ENCODE data around the gene IMPA2.

IMPA2 gene

GRCh38 chr18:12000072-12000659 is 18.9 kb downstream of the IMPA2 start:
- DNase-seq (ENCODE audit: insufficient read length, low spot score) (no peak), FAIRE-seq (no peak)
- TF ChIP-seq POLR2A (IDR thresholded peaks at IDR 0.05; ENCODE audit: low read depth, low read length), result no peak

DNA sequence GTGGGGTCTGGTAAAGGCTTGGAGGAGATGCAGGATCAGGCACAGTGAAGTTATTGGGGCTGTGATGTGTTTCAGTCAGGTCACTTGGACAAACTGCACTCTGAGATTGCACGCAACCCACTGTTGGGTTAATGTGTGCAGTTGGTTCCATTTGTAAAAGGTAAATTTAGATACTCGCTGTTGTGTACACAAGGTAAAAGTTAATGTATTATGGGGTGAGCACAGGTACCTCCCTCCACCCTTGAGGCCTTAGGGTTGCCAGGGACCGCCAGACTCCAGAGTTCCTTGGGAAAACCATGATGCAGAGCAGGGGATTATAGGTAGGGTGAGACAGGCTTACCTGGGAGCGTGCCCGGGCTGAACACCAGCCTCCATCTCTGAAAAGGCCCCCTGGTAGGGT is 20.1 kb downstream of the IMPA2 start:
- FAIRE-seq, result no peak
- DNase-seq (ENCODE audit: insufficient read length, low spot score), result no peak
- no peak for TF ChIP-seq POLR2A (IDR thresholded peaks at IDR 0.05; ENCODE audit: low read depth, low read length)

- DNase-seq (ENCODE audit: insufficient read length, low spot score) (no peak), FAIRE-seq (no peak)
- TF ChIP-seq POLR2A (IDR thresholded peaks at IDR 0.05; ENCODE audit: low read depth, low read length), result no peak
Observed at GRCh38 chr18:12003894-12004293, 22.6 kb downstream of the IMPA2 start.

DNA sequence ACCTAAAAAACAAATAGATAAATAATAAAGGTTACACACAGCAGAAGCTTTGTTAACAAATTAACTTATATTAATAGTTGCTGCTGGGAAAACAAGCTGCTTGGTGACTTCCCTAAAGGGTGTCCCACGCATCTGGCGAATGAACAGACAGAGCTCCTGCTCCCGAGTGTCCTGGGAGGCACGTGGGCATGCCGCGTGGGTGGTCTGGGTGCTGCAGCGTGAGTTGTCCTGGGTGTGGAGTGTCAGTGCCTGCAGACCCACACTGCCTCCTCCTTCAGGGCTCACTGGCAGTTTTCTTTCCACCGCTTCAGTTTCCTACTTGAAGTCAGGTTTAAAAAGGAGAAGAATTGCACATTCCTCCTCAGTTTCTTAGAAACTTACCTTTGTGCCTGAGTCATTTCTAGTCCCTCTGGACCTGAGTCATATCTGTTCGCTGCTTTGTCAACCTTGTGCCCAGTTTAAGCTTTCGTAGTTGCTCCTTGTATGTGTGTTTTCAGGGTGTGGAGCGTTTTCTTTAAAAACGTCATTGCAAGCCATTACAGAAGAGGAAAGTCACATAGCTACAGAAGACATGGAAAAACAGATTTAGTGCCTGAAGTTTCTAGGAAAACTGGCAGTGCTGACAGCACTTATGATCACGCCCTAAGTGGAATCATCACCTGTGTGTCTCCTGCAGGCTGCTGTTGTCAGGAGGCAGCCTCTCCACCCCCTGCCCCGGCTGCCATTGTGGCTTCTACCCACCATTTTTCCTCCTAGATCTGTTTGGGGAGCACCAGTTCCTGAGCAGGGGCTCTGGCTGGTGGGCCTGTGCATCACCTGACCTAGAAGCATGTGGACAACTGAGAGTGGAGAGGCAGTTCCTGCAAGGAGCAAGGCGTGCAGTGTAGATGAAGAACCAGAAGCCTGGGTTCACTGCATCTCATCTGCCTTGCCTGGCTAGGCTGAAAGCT is 24.5 kb downstream of the IMPA2 start:
- no peak for FAIRE-seq

DNA sequence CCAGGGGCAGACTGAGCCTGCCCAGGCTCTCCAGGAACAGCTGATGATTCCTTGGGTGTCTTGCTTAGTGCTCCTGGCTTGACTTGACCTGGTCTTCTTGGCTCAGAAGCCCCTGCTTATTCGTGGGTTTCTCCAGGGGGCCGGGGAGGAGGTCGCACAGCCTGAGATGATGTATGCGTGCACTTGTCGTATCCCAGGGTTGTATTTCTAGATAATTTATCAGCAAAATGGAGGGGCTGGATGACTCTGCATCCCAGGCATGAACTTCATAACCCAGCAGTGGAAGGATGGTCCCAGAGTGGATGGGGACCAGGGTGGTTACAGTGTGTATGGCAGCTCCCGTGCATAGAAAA is 25.2 kb downstream of the IMPA2 start:
- FAIRE-seq (no peak), DNase-seq (ENCODE audit: insufficient read length, low spot score) (no peak)
- TF ChIP-seq POLR2A (IDR thresholded peaks at IDR 0.05; ENCODE audit: low read depth, low read length), result no peak

More for the DNA sequence above, 24.5 kb downstream of the IMPA2 start:
- TF ChIP-seq POLR2A (IDR thresholded peaks at IDR 0.05; ENCODE audit: low read depth, low read length), result no peak
- no peak for DNase-seq (ENCODE audit: insufficient read length, low spot score)

DNA sequence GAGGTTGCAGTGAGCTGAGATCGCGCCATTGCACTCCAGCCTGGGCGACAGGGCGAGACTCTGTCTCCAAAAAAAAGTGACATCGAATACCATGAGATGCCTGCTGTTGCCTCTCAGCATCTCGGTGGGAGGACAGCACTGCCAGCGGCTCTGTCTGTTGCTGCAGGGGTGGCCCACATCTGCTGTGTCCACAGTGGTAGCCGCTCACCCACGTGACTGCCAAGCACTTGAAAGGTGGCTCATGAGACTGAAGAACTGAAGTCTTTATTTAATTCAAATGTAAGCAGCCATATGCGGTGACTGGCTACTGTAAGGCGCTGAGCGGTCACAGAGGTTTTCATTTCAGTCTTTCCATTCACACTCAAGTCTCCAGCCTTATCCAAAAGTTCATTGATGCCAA is 25.8 kb downstream of the IMPA2 start:
- no peak for FAIRE-seq
- no peak for TF ChIP-seq POLR2A (IDR thresholded peaks at IDR 0.05; ENCODE audit: low read depth, low read length)
- DNase-seq (ENCODE audit: insufficient read length, low spot score), result no peak

GRCh38 chr18:12008181-12008767 is 27.0 kb downstream of the IMPA2 start:
- no peak for FAIRE-seq
- DNase-seq (ENCODE audit: insufficient read length, low spot score), result no peak
- TF ChIP-seq POLR2A (IDR thresholded peaks at IDR 0.05; ENCODE audit: low read depth, low read length), result no peak

- DNase-seq (ENCODE audit: insufficient read length, low spot score), result no peak
- no peak for TF ChIP-seq POLR2A (IDR thresholded peaks at IDR 0.05; ENCODE audit: low read depth, low read length)
- no peak for FAIRE-seq
Observed at GRCh38 chr18:12008842-12009580, 27.7 kb downstream of the IMPA2 start.

- DNase-seq (ENCODE audit: insufficient read length, low spot score), result no peak
- FAIRE-seq, result no peak
- no peak for TF ChIP-seq POLR2A (IDR thresholded peaks at IDR 0.05; ENCODE audit: low read depth, low read length)
Observed at GRCh38 chr18:12009581-12010140, 28.4 kb downstream of the IMPA2 start.

- FAIRE-seq, result no peak
- DNase-seq (ENCODE audit: insufficient read length, low spot score), result no peak
- no peak for TF ChIP-seq POLR2A (IDR thresholded peaks at IDR 0.05; ENCODE audit: low read depth, low read length)
Observed at GRCh38 chr18:12010187-12010802, 29.0 kb downstream of the IMPA2 start.

DNA sequence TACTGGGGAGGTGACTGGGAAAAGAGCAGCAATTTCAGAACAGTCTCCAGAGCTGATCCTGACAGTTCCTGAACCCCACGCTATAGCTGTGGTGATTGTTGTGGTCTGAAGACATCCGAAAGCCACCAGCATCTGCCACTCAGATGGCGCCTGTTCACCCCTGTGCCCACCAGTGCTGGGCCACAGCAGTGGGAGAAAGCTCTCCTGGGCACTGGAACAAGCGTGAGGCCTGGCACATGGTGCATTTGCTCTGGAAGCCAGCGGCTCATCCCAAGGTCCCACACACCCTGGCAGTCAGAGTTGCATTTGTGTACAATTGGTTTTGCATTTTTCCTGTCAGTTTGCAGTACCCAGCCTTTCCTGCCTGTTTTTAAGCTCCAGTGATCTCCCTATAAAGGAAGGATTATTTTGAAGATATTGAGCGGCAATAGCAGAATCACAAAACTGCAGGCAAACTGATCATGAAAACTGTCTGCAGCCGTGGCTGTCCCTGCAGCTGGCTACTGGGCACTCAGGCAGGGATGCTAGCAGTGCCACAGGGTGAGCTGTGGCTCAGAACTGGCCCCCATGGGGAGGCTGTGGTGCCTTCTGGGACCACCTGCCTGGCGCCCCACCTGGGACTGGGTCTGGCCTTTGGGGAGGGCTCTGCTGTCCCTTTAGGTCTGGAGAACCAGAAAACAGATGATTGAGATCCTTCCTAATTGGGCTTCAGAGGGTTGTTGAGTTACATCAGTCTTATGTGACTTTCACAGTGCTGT is 30.1 kb downstream of the IMPA2 start:
- no peak for FAIRE-seq

GRCh38 chr18:12011957-12012549 is 30.7 kb downstream of the IMPA2 start:
- TF ChIP-seq POLR2A (IDR thresholded peaks at IDR 0.05; ENCODE audit: low read depth, low read length), result no peak
- no peak for DNase-seq (ENCODE audit: insufficient read length, low spot score)
- FAIRE-seq, result no peak

More for the DNA sequence above, 30.1 kb downstream of the IMPA2 start:
- TF ChIP-seq POLR2A (IDR thresholded peaks at IDR 0.05; ENCODE audit: low read depth, low read length), result no peak
- no peak for DNase-seq (ENCODE audit: insufficient read length, low spot score)

Data from H54 (cell line).